Breast epithelium (tissue), 4 donors: Measurements from ENCODE around the gene MRPS23. TPM values are rescaled to one million over a fixed set of nuclear protein-coding genes. Genes with fewer than 3 reads are reported as not detected.

Source experiments
- DNase-seq, 2 donors: peaks; one replicate each; pipeline ENCODE4 v3.0.0-alpha.2; 2019; ENCODE audit warnings: low spot score in 2 of 2
- H3K27ac ChIP-seq, 2 donors: fragments of 200-600 bp; sonication (generic) in 1 of 2; one replicate each; pipeline ENCODE4 v1.5.1; 2016 to 2019; ENCODE audit warnings: mild to moderate bottlenecking in 1 of 2
- H3K27me3 ChIP-seq, 2 donors: fragments of 200-600 bp; sonication (generic) in 1 of 2; one replicate each; pipeline versions ENCODE4 v1.5.1 to v1.6.0; 2017 to 2019; ENCODE audit warnings: control low read depth in 1 of 2, mild to moderate bottlenecking in 1 of 2
- H3K36me3 ChIP-seq: fragments of 200-600 bp; one replicate; pipeline ENCODE4 v1.5.1; 2019
- H3K4me1 ChIP-seq, 2 donors: fragments of 200-600 bp; sonication (generic); one replicate each; pipeline ENCODE4 v1.5.1; 2016 to 2019; ENCODE audit warnings: control low read depth in 1 of 2
- H3K4me3 ChIP-seq, 3 donors: fragments of 200-600 bp; sonication (generic); 1 replicate in 2 of 3; 2 replicates in 1 of 3; pipeline ENCODE4 v1.5.1; 2016 to 2019; ENCODE audit warnings: mild to moderate bottlenecking in 3 of 3, moderate library complexity in 2 of 3
- H3K9me3 ChIP-seq, 2 donors: fragments of 200-600 bp; sonication (generic) in 1 of 2; one replicate each; pipeline ENCODE4 v1.5.1; 2016 to 2019; ENCODE audit warnings: control low read depth in 1 of 2
- POLR2A ChIP-seq: fragments of 450-650 bp; IDR thresholded peaks from one replicate; pipeline ENCODE4 v1.6.1; 2016; ENCODE audit warnings: antibody characterized with exemption, mild to moderate bottlenecking, moderate library complexity
- POLR2AphosphoS5 ChIP-seq, 3 donors: sonication (generic); formaldehyde crosslinking; IDR thresholded peaks; one replicate each; pipeline ENCODE4 v1.6.1; 2017; ENCODE audit warnings: antibody characterized with exemption in 3 of 3
- intact Hi-C: fragments of 100-400 bp; cut with DNase I; formaldehyde crosslinking; loops from one replicate; pipeline ENCODE4 v1.15.1; 2023; ENCODE audit warnings: low total_unique reads
- total RNA-seq, 3 donors: library from RNA; depleted of rRNA; stranded (reverse); fragments of >200 nt; gene quantifications; one replicate each; pipeline ENCODE4 v1.1.0, GENCODE V29; 2016
- TF ChIP-seq, protein P1 (sequence below), 3 donors: fragments of 450-650 bp; IDR thresholded peaks; one replicate each; pipeline ENCODE4 v1.5.1; 2016 to 2017; ENCODE audit warnings: antibody characterized with exemption in 3 of 3, mild to moderate bottlenecking in 3 of 3, moderate library complexity in 3 of 3

The MRPS23 gene
- total RNA-seq, 3 donors from 2014 or later, result 7.5 to 10.7 (median 8.2) TPM

DNA sequence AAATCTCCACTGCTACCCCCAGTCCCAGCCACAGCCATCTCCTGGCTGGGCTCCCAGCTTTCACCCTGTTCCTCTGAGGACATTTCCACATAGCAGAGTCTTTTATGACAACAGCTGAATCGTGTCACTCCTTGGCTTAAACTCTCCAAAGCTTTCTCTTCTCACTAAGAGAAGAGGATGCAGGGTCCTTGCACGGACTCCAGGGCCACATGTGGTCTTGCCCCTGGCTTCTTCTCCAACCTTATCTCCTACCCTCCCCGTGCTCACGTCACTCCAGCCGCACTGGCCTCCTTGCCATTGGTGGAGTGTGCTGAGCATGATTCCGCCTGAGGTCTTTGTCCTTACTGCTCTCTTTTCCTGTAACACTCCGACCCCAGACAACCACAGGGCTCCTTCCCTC lies 64.8 kb downstream of the MRPS23 start:
- TF ChIP-seq, protein P1, sequence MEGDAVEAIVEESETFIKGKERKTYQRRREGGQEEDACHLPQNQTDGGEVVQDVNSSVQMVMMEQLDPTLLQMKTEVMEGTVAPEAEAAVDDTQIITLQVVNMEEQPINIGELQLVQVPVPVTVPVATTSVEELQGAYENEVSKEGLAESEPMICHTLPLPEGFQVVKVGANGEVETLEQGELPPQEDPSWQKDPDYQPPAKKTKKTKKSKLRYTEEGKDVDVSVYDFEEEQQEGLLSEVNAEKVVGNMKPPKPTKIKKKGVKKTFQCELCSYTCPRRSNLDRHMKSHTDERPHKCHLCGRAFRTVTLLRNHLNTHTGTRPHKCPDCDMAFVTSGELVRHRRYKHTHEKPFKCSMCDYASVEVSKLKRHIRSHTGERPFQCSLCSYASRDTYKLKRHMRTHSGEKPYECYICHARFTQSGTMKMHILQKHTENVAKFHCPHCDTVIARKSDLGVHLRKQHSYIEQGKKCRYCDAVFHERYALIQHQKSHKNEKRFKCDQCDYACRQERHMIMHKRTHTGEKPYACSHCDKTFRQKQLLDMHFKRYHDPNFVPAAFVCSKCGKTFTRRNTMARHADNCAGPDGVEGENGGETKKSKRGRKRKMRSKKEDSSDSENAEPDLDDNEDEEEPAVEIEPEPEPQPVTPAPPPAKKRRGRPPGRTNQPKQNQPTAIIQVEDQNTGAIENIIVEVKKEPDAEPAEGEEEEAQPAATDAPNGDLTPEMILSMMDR (IDR thresholded peaks at IDR 0.05), result no peak
- no peak for TF ChIP-seq POLR2AphosphoS5 (IDR thresholded peaks at IDR 0.05)
- no peak for TF ChIP-seq POLR2A
- H3K27ac ChIP-seq, result no peak overlapping the region
- H3K4me1 ChIP-seq, result peaks cover 0 to 11% of the 10 kb centered on the region in 2 donors
- DNase-seq, result no peak
- H3K27me3 ChIP-seq, result no peaks in the 10 kb centered on the region
- no peaks in the 10 kb centered on the region for H3K36me3 ChIP-seq
- intact Hi-C loops, result no loop called here
- no peak overlapping the region for H3K4me3 ChIP-seq
- H3K9me3 ChIP-seq, result no peaks in the 10 kb centered on the region

Other genes starting within 250 kb of the MRPS23 start
- gene CCDC182, start 104.7 kb downstream of the MRPS23 start, total RNA-seq, result not detected
- 10 to 100 TPM; 13.0 to 18.0 (median 14.5) TPM for gene CUEDC1, start 105.4 kb upstream of the MRPS23 start, total RNA-seq
- 10 to 100 TPM; 55.5 to 76.5 (median 66.9) TPM for gene VEZF1, start 138.2 kb upstream of the MRPS23 start, total RNA-seq
- 100 to 1,000 TPM; 176 to 202 (median 185) TPM for gene SRSF1, start 157.2 kb upstream of the MRPS23 start, total RNA-seq
- gene DYNLL2, start 233.4 kb upstream of the MRPS23 start, total RNA-seq, result 10 to 100 TPM; 18.4 to 20.3 (median 19.7) TPM